Activated CD8-positive, alpha-beta T cell treated with anti-CD3 and anti-CD28 coated beads for 36 hours (primary cell): Measurements from ENCODE around the gene CD2. TPM values are rescaled to one million over a fixed set of nuclear protein-coding genes. Genes with fewer than 3 reads are reported as not detected.
A peak's percentile ranks its signal among the peaks of the same experiment; 100 is the strongest.
"Not testable (repeated sequence)": the region's sequence is repeated elsewhere in the genome, so short reads cannot be mapped to it uniquely, and the experiment has no call there.

Source experiments
- ATAC-seq: fragments of 200-7000 bp; cut with Tn5 transposase; one replicate; pipeline ENCODE4 v1.10.0; 2021; ENCODE audit warnings: mild to moderate bottlenecking, moderate library complexity
- CTCF ChIA-PET: fragments of 350-600 bp; sonication (Branson Sonifier 250); formaldehyde crosslinking; loops from one replicate; lab custom pipeline; 2021; ENCODE audit warnings: antibody characterized with exemption; lab: Charles Lee
- POLR2A ChIA-PET: fragments of 350-600 bp; sonication (Branson Sonifier 250); formaldehyde crosslinking; loops from one replicate; lab custom pipeline; 2021; ENCODE audit warnings: antibody characterized with exemption; lab: Charles Lee
- DNase-seq: peaks from one replicate; pipeline ENCODE4 v3.0.0-alpha.2; 2020
- H3K27ac Mint-ChIP-seq: one replicate; pipeline ENCODE4 v1.8.0; 2021; ENCODE audit warnings: mild to moderate bottlenecking, mixed read lengths
- H3K27me3 Mint-ChIP-seq: one replicate; pipeline ENCODE4 v1.8.0; 2021; ENCODE audit warnings: mixed read lengths
- H3K36me3 Mint-ChIP-seq: one replicate; pipeline ENCODE4 v1.8.0; 2021; ENCODE audit warnings: low read depth, mixed read lengths
- H3K4me1 Mint-ChIP-seq: one replicate; pipeline ENCODE4 v1.8.0; 2021; ENCODE audit warnings: low read depth, mixed read lengths
- H3K4me3 Mint-ChIP-seq: one replicate; pipeline ENCODE4 v1.8.0; 2021; ENCODE audit warnings: mild to moderate bottlenecking, moderate library complexity, mixed read lengths
- H3K9me3 Mint-ChIP-seq: one replicate; pipeline ENCODE4 v1.8.0; 2021; ENCODE audit warnings: mixed read lengths
- CTCF ChIP-seq: fragments of 200-600 bp; IDR thresholded peaks from one replicate; pipeline ENCODE4 v1.8.0; 2022; ENCODE audit warnings: antibody characterized with exemption, mild to moderate bottlenecking
- intact Hi-C: fragments of 100-400 bp; cut with micrococcal nuclease; formaldehyde crosslinking; loops from one replicate; pipeline ENCODE4 v1.10.0; 2022
- total RNA-seq, 2 experiments: library from RNA; stranded (reverse); gene quantifications; one replicate each; pipeline ENCODE4 v1.2.3, GENCODE V29; 2021

CD2 gene
- total RNA-seq, 2 experiments from 2014 or later = 217 to 220 TPM

DNA sequence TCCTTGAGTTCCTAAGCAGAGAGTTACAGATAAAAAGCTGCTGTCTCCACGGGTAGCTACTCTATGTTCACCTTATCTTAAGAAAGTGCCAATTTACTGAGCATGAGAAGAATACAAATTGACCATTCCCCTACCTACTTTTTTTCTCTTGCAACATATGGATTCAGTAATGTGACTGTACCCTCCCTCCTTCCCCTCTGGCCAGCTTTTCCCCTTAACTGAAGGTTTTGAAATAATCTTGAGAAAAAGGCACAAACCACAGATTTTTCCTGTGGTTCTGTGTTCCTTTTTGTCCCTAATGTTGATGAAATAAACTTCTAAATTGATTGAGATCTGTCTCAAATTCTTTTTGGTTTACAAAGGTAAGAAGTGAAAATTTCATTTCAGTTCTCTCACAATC, 2.6 kb upstream of the CD2 start:
- intact Hi-C loops = loop anchor here (10.0 kb wide), 1 partner anchor 377 kb away; the partner anchor contains the start of gene ATP1A1
- peaks cover 36% of the 10 kb centered on the region for H3K9me3 Mint-ChIP-seq
- no peak for ATAC-seq
- H3K4me1 Mint-ChIP-seq = peaks cover 23% of the 10 kb centered on the region
- H3K36me3 Mint-ChIP-seq = peaks cover 64% of the 10 kb centered on the region
- no peak for TF ChIP-seq CTCF
- H3K27ac Mint-ChIP-seq = peak overlapping the region; percentile 96
- no peaks in the 10 kb centered on the region for H3K27me3 Mint-ChIP-seq
- peak overlapping the region; percentile 70 for H3K4me3 Mint-ChIP-seq
- ChIA-PET POLR2A (interaction anchor here (0.8 to 23.7 kb wide), 6 partner anchors 11 to 309 kb away, joined by 3 to 850 read pairs (median 89); partner anchors contain the start of gene TTF2), CTCF (interaction anchor here (0.8 to 6.7 kb wide), 6 partner anchors 12 to 79 kb away, joined by 4 to 102 read pairs (median 9); no protein-coding TSS in a partner anchor)
- DNase-seq = no peak

- ChIA-PET CTCF (interaction anchor here (2.5 to 6.7 kb wide), 3 partner anchors 11 to 63 kb away, joined by 14 to 102 read pairs (median 49); no protein-coding TSS in a partner anchor), POLR2A (interaction anchor here (0.5 to 23.7 kb wide), 5 partner anchors 13 to 307 kb away, joined by 3 to 850 read pairs (median 174); partner anchors contain the start of gene TTF2)
- intact Hi-C loops = loop anchor here (10.0 kb wide), 1 partner anchor 379 kb away; the partner anchor contains the start of gene ATP1A1
- peak overlapping the region; percentile 99 for H3K27ac Mint-ChIP-seq
- TF ChIP-seq CTCF = no peak
- peaks cover 20% of the 10 kb centered on the region for H3K9me3 Mint-ChIP-seq
- H3K27me3 Mint-ChIP-seq = no peaks in the 10 kb centered on the region
- peaks cover 23% of the 10 kb centered on the region for H3K4me1 Mint-ChIP-seq
- DNase-seq (no peak), ATAC-seq (no peak)
- peaks cover 66% of the 10 kb centered on the region for H3K36me3 Mint-ChIP-seq
- H3K4me3 Mint-ChIP-seq = peak overlapping the region; percentile 98
Measured at GRCh38 chr1:116753312-116753711, 918 bp upstream of the CD2 start.

- Mint-ChIP-seq H3K27me3 (no peaks in the 10 kb centered on the region), H3K4me1 (peaks cover 22% of the 10 kb centered on the region), H3K27ac (peak overlapping the region; percentile 99), H3K9me3 (peaks cover 5% of the 10 kb centered on the region), H3K36me3 (peaks cover 66% of the 10 kb centered on the region), H3K4me3 (peak overlapping the region; percentile 98)
- POLR2A ChIA-PET = interaction anchor here (0.7 to 23.7 kb wide), 12 partner anchors 10 to 305 kb away, joined by 3 to 850 read pairs (median 14); partner anchors contain the start of genes CD101 and TTF2
- DNase-seq (peak; percentile 37), ATAC-seq (no peak)
- TF ChIP-seq CTCF = no peak
- CTCF ChIA-PET = interaction anchor here (1.0 to 6.7 kb wide), 9 partner anchors 9 to 305 kb away, joined by 3 to 102 read pairs (median 9); partner anchors contain the start of gene TTF2
- intact Hi-C loops = loop anchor here (10.0 kb wide), 1 partner anchor 380 kb away; the partner anchor contains the start of gene ATP1A1
Measured at GRCh38 chr1:116755066-116755465, 836 bp downstream of the CD2 start.

GRCh38 chr1:116755681-116756080, 1.5 kb downstream of the CD2 start:
- DNase-seq = no peak

DNA sequence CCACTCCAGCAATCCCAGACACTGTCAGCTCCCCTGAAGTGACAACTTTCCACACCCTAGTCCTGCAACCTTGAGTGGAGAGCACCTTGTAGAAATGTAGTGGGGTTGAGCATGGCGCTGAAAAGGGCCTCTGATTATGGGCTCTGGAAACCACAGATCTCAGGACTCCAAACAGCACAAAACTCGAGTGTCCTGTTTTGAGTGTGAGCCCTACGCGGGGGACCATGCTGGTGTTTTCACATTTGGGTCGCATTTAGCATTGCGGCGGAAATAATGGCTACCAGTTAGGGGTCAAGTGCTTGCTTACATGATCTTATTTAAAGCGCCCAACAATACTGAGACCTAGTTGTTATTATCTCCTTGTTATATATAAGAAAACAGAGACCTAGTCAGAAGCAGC, 1.9 kb downstream of the CD2 start:
- H3K36me3 Mint-ChIP-seq = peaks cover 71% of the 10 kb centered on the region
- not testable (repeated sequence) for H3K9me3 Mint-ChIP-seq, H3K27me3 Mint-ChIP-seq
- H3K4me3 Mint-ChIP-seq = peak overlapping the region; percentile 98
- peaks cover 23% of the 10 kb centered on the region for H3K4me1 Mint-ChIP-seq
- ChIA-PET POLR2A (interaction anchor here (0.9 to 23.7 kb wide), 9 partner anchors 11 to 304 kb away, joined by 3 to 850 read pairs (median 30); partner anchors contain the start of genes CD101 and TTF2), CTCF (interaction anchor here (1.0 to 6.7 kb wide), 5 partner anchors 8 to 71 kb away, joined by 3 to 102 read pairs (median 13); no protein-coding TSS in a partner anchor)
- DNase-seq (peak; percentile 57), ATAC-seq (peak; percentile 6)
- H3K27ac Mint-ChIP-seq = peak overlapping the region; percentile 99
- intact Hi-C loops = loop anchor here (10.0 kb wide), 1 partner anchor 381 kb away; the partner anchor contains the start of gene ATP1A1

More at GRCh38 chr1:116755681-116756080, 1.5 kb downstream of the CD2 start:
- peaks cover 70% of the 10 kb centered on the region for H3K36me3 Mint-ChIP-seq
- H3K4me3 Mint-ChIP-seq = peak overlapping the region; percentile 98
- H3K27ac Mint-ChIP-seq = peak overlapping the region; percentile 99
- ChIA-PET CTCF (interaction anchor here (1.0 to 6.7 kb wide), 6 partner anchors 8 to 71 kb away, joined by 3 to 102 read pairs (median 14); no protein-coding TSS in a partner anchor), POLR2A (interaction anchor here (0.7 to 23.7 kb wide), 10 partner anchors 10 to 304 kb away, joined by 3 to 850 read pairs (median 26); partner anchors contain the start of genes CD101 and TTF2)
- TF ChIP-seq CTCF = no peak
- peaks cover 4% of the 10 kb centered on the region for H3K9me3 Mint-ChIP-seq
- H3K4me1 Mint-ChIP-seq = peaks cover 25% of the 10 kb centered on the region
- intact Hi-C loops = loop anchor here (10.0 kb wide), 1 partner anchor 381 kb away; the partner anchor contains the start of gene ATP1A1
- no peaks in the 10 kb centered on the region for H3K27me3 Mint-ChIP-seq
- ATAC-seq = peak; percentile 4

GRCh38 chr1:116758456-116758815, 4.2 kb downstream of the CD2 start:
- Mint-ChIP-seq H3K4me3 (peak overlapping the region; percentile 98), H3K36me3 (peaks cover 93% of the 10 kb centered on the region), H3K27ac (peak overlapping the region; percentile 99), H3K4me1 (peaks cover 34% of the 10 kb centered on the region)
- not testable (repeated sequence) for ATAC-seq, DNase-seq, H3K9me3 Mint-ChIP-seq, H3K27me3 Mint-ChIP-seq
- POLR2A ChIA-PET = interaction anchor here (0.7 to 23.7 kb wide), 5 partner anchors 8 to 301 kb away, joined by 3 to 850 read pairs (median 520); partner anchors contain the start of genes CD2 and TTF2
- CTCF ChIA-PET = interaction anchor here (0.7 to 2.3 kb wide), 5 partner anchors 9 to 60 kb away, joined by 3 to 8 read pairs (median 5); no protein-coding TSS in a partner anchor
- intact Hi-C loops = loop anchor here (10.0 kb wide), 1 partner anchor 384 kb away; the partner anchor contains the start of gene ATP1A1
